ENCODE data around the gene ENOX1.

DNA sequence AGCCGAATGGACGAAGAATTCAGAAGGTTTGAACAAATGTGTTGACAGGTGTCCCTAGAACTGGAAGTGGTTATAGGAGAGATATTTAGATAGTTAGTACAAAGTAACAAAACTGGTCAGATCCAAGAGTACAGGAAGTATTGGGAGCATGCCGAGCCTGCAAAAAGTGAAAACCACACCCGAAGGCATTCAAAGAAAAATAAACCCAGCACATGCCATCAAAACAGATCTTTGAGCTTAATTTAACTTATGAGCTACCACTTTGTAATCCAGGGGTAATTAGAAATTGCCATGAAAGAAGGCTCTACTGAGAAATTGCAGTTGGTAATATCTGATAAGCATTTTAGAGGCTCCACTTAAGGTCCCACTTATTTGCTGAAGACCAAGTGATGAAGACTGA is 549.2 kb downstream of the ENOX1 start:
- TF ChIP-seq TEAD4 (CRISPR knock-in tag; IDR thresholded peaks at IDR 0.05) (no peak), NR3C1 (CRISPR knock-in tag; conservative IDR thresholded peaks at IDR 0.05; ENCODE audit: low read depth) (no peak), CREB1 (CRISPR knock-in tag; IDR thresholded peaks at IDR 0.05) (no peak), JUN (CRISPR knock-in tag; IDR thresholded peaks at IDR 0.05) (no peak)
- TF ChIP-seq, protein P1, sequence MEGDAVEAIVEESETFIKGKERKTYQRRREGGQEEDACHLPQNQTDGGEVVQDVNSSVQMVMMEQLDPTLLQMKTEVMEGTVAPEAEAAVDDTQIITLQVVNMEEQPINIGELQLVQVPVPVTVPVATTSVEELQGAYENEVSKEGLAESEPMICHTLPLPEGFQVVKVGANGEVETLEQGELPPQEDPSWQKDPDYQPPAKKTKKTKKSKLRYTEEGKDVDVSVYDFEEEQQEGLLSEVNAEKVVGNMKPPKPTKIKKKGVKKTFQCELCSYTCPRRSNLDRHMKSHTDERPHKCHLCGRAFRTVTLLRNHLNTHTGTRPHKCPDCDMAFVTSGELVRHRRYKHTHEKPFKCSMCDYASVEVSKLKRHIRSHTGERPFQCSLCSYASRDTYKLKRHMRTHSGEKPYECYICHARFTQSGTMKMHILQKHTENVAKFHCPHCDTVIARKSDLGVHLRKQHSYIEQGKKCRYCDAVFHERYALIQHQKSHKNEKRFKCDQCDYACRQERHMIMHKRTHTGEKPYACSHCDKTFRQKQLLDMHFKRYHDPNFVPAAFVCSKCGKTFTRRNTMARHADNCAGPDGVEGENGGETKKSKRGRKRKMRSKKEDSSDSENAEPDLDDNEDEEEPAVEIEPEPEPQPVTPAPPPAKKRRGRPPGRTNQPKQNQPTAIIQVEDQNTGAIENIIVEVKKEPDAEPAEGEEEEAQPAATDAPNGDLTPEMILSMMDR (IDR thresholded peaks at IDR 0.05), result no peak
